IPS DF 6.9 (cell line): ENCODE results near the gene ADGRV1.
"Not testable (repeated sequence)": the region's sequence is repeated elsewhere in the genome, so short reads cannot be mapped to it uniquely, and the experiment has no call there.

Experiments
- DNase-seq: peaks from one replicate; pipeline ENCODE4 v3.0.0-alpha.2; 2013; ENCODE audit warnings: low read depth, low spot score
- H3K27ac ChIP-seq: one replicate; pipeline ENCODE4 v1.5.1; 2013; ENCODE audit warnings: low read length, control low read depth
- H3K27me3 ChIP-seq: 2 replicates; pipeline ENCODE4 v1.6.1; 2013; ENCODE audit warnings: mild to moderate bottlenecking, low read length; ENCODE audit not compliant: control insufficient read depth, insufficient read depth
- H3K36me3 ChIP-seq: 2 replicates; pipeline ENCODE4 v1.6.1; 2013; ENCODE audit warnings: low read length; ENCODE audit not compliant: control insufficient read depth, insufficient read depth
- H3K4me1 ChIP-seq: 2 replicates; pipeline ENCODE4 v1.6.1; 2013; ENCODE audit warnings: low read length; ENCODE audit not compliant: control insufficient read depth, insufficient read depth
- H3K4me3 ChIP-seq: 2 replicates; pipeline ENCODE4 v1.5.1; 2013; ENCODE audit warnings: mild to moderate bottlenecking, low read length
- H3K9me3 ChIP-seq: 2 replicates; pipeline ENCODE4 v1.6.1; 2013; ENCODE audit warnings: low read length, inconsistent platforms; ENCODE audit not compliant: control insufficient read depth, insufficient read depth
- WGBS: extraction: QIAGEN DNeasy Blood & Tissue Kit; methylation state at CpG from one replicate; pipeline ENCODE4 v1.1.7; 2013; ENCODE audit warnings: mixed read lengths, missing lambda C conversion rate; ENCODE audit not compliant: insufficient read length, insufficient coverage; 5-methylcytosine and 5-hydroxymethylcytosine counted together

Gene ADGRV1

DNA sequence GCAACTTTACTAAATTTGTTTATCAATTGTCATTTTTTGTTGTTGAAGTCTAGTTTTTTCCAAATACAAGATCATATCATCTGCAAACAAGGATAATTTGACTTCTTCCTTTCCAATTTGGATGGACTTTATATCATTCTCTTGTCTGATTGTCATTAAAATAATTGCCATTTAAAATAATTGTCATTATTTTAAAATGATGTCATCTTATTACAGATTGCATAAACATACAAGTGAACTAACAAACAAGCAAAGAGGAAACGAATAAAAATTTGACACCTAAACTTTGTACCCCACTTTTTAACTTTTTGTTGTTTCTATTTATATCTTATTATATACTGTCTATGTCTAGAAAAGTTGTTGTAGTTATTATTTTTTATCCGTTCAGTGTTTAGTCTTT, 275.2 kb downstream of the ADGRV1 start:
- Histone ChIP-seq H3K27ac (no peak overlapping the region), H3K27me3 (no peaks in the 10 kb centered on the region), H3K9me3 (no peaks in the 10 kb centered on the region), H3K4me1 (no peaks in the 10 kb centered on the region), H3K36me3 (no peaks in the 10 kb centered on the region; the same call in 1 of the 2 replicates), H3K4me3 (no peak overlapping the region)
- WGBS: no CpG with 5 or more reads among the region's 2 CpGs
- DNase-seq: no peak

GRCh38 chr5:90834711-90835110, 276.1 kb downstream of the ADGRV1 start:
- H3K27me3 ChIP-seq: no peaks in the 10 kb centered on the region
- H3K36me3 ChIP-seq: no peaks in the 10 kb centered on the region; the same call in 1 of the 2 replicates
- H3K4me3 ChIP-seq: no peak overlapping the region
- WGBS: 100% methylated on average over 1 of the region's 3 CpGs
- no peak for DNase-seq
- H3K27ac ChIP-seq: no peak overlapping the region
- H3K9me3 ChIP-seq: no peaks in the 10 kb centered on the region
- H3K4me1 ChIP-seq: no peaks in the 10 kb centered on the region

DNA sequence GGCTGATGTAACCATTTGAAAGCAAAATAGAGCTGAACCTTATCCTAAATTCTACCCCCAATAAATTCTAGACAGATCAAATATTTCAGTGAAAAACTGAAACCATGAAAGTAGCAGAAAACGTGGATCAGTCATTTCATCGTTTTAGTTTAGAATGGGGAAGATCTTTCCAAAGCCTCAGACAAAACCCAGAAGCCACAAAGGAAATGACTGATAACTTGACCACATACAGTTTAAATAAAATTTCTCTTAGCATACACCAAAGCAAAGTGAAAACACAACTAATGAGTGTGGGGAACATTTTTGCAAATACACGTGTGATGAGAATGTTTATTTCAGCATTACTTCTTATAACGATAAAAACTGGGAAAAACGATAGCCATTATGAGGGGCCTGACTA, 284.8 kb downstream of the ADGRV1 start:
- WGBS: no CpG with 5 or more reads among the region's 5 CpGs

DNA sequence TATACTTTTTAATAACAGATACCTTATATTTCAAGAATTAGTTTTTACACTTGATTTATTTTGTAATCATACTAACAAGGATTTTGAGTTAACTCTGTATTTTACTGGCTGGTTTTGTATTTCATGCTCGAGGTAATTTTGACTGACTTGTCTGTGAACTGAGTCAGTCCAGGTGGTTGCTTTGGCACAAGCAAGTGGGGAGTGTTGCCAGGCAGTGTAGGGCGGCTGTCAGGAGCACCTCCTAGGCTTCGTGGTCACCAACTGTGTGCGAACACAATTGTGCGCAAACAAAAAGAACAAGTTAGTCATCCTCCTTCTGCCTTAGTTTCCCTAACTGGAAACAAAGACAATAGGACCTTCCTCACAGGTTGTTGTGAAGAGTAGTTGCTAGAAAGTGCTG, 286.3 kb downstream of the ADGRV1 start:
- Histone ChIP-seq H3K36me3 (no peaks in the 10 kb centered on the region), H3K27me3 (no peaks in the 10 kb centered on the region), H3K9me3 (no peaks in the 10 kb centered on the region), H3K4me3 (no peak overlapping the region), H3K4me1 (no peaks in the 10 kb centered on the region), H3K27ac (no peak overlapping the region)
- WGBS: no CpG with 5 or more reads among the region's 5 CpGs
- DNase-seq: no peak

More for the DNA sequence above, 284.8 kb downstream of the ADGRV1 start:
- no peak for DNase-seq
- no peak overlapping the region for H3K27ac ChIP-seq
- H3K36me3 ChIP-seq: no peaks in the 10 kb centered on the region; the same call in 1 of the 2 replicates
- no peaks in the 10 kb centered on the region for H3K27me3 ChIP-seq
- no peaks in the 10 kb centered on the region for H3K9me3 ChIP-seq
- no peaks in the 10 kb centered on the region for H3K4me1 ChIP-seq
- no peak overlapping the region for H3K4me3 ChIP-seq

DNA sequence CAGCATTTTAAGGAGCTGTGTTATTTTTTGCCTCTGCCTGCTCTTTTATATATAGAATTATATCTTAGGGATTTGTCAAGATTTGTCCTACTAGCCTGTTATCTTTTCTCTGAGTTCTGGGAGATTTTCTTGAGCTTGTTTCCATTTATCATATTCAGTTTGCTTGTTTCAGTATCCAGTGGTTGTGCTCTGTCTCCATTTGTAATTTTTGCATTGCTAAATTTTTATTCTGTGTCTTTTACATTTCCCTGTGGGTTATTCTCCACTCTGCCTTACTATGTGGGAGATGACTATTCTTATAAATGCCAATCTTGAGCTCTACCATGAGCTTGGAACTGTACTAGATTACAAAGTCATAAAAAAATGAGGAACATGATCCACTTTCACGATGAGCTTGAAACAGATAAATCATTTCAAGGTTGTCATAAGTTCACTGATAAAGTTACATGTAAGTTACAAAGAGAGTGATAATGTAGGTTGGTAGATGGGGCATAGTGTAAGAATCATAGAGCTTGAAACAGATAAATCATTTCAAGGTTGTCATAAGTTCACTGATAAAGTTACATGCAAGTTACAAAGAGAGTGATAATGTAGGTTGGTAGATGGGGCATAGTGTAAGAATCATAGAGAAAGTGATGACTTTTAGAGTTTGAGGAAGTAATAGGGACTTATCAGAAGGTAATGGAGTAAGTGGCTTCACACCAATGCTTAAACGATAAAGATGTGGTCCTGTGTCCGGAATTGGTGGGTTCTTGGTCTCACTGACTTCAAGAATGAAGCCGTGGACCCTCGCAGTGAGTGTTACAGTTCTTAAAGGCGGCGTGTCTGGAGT, 287.3 kb downstream of the ADGRV1 start:
- no peaks in the 10 kb centered on the region for H3K27me3 ChIP-seq
- no peak overlapping the region for H3K27ac ChIP-seq
- DNase-seq: no peak
- WGBS: no CpG with 5 or more reads among the region's 7 CpGs
- no peaks in the 10 kb centered on the region for H3K4me1 ChIP-seq
- no peak overlapping the region for H3K4me3 ChIP-seq
- H3K36me3 ChIP-seq: no peaks in the 10 kb centered on the region
- no peaks in the 10 kb centered on the region for H3K9me3 ChIP-seq

- not testable (repeated sequence) for H3K4me1 ChIP-seq, H3K9me3 ChIP-seq, DNase-seq, H3K36me3 ChIP-seq, H3K4me3 ChIP-seq, H3K27ac ChIP-seq, H3K27me3 ChIP-seq
- no CpG with 5 or more reads among the region's 24 CpGs for WGBS
Measured at GRCh38 chr5:90847606-90848005, 289.0 kb downstream of the ADGRV1 start.

DNA sequence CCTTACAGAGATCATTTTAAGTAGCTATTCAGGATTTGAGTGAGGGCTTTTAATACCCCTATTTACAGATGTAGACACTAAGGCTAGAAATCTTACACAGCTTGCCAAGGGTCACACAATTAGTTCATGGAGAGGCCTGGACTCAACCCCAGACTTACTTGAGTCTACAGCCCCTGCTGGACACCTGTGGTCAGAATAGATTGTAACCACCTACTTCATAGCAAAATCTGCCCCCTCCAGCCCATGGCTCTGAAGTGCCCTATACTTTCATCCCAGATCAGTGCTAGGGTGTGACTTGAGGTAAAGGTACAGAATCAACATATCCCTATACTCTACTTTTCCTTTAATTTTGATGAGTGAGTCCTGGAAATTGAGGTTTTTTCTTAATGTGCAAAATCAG, 291.3 kb downstream of the ADGRV1 start:
- H3K4me3 ChIP-seq: no peak overlapping the region
- no peak overlapping the region for H3K27ac ChIP-seq
- no peaks in the 10 kb centered on the region for H3K9me3 ChIP-seq
- no peak for DNase-seq
- no peaks in the 10 kb centered on the region for H3K4me1 ChIP-seq
- H3K27me3 ChIP-seq: no peaks in the 10 kb centered on the region
- H3K36me3 ChIP-seq: no peaks in the 10 kb centered on the region; the same call in 1 of the 2 replicates

DNA sequence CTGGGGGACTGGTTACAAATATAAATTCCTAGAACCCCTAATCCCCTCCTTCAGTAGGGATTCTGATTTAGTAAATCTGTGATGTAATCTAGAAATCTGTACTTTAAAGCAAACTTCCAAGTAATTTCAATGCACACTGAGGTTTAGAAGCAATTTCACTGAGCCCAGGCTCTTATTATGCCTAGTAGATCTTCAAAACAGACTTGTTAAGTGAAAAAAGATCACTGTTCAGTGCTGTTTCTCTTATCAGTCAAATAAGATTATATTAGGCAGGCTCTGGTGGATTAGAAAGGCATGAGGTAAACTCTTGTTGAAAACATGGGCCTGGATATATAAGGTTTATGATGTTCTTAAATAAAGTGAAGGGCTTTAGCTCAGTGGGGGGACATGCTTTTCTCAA, 293.9 kb downstream of the ADGRV1 start:
- Histone ChIP-seq H3K27me3 (no peaks in the 10 kb centered on the region), H3K4me3 (no peak overlapping the region), H3K36me3 (no peaks in the 10 kb centered on the region; the same call in 1 of the 2 replicates), H3K9me3 (no peaks in the 10 kb centered on the region), H3K4me1 (no peaks in the 10 kb centered on the region), H3K27ac (no peak overlapping the region)
- no peak for DNase-seq

DNA sequence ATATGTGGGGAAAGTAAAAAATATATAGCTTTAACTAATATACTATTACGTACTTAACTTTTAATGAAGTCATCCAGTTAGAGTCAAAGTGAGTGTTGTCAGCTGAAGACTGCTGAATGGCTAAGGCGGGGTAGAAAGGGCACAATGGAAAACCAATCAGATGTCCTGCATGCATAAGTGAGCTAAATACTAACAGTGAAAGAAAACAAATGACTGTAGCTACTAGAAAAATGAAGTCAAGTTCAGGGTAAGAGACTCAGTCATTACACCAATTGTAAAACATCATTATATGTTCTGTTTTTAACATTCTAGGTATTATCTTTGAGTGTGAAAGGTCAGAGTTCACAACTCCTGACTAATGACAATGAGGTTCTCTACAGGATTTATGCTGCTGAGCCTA, 295.2 kb downstream of the ADGRV1 start:
- H3K36me3 ChIP-seq: no peaks in the 10 kb centered on the region; the same call in 1 of the 2 replicates
- H3K4me3 ChIP-seq: no peak overlapping the region
- H3K27ac ChIP-seq: no peak overlapping the region
- H3K4me1 ChIP-seq: no peaks in the 10 kb centered on the region
- H3K27me3 ChIP-seq: no peaks in the 10 kb centered on the region
- no peak for DNase-seq
- no peaks in the 10 kb centered on the region for H3K9me3 ChIP-seq
- WGBS: no CpG with 5 or more reads among the region's 2 CpGs

DNA sequence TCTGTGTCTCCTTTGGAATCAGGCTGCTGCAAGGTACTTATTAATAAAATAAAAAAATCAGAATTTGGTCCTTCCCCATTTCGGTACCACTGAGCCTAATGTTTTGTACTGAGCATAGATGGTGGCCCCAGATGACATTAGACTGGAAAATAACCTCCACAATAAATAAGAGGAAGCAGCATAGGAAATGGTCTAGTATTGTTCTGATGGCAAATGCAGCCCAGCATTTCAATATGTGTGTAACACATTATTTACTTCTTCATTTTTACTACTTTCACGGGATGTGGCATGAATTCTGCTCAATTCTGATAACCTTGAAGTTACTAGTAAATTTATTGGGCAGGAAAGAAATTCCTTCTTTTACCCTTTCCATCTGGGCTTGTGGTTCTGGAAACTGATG, 295.6 kb downstream of the ADGRV1 start:
- no peak overlapping the region for H3K4me3 ChIP-seq
- H3K27me3 ChIP-seq: no peaks in the 10 kb centered on the region
- H3K36me3 ChIP-seq: no peaks in the 10 kb centered on the region; the same call in 1 of the 2 replicates
- WGBS: no CpG with 5 or more reads among the region's 2 CpGs
- no peaks in the 10 kb centered on the region for H3K9me3 ChIP-seq
- no peak for DNase-seq
- no peak overlapping the region for H3K27ac ChIP-seq
- H3K4me1 ChIP-seq: no peaks in the 10 kb centered on the region
